T-helper 2 cell treated with Interferon-gamma antibody and Interleukin-4, amounts not matched to agents 100 ng/mL and 5 ng/mL, for 36 hours (primary cell): ENCODE results near the gene OGA. TPM values are rescaled to one million over a fixed set of nuclear protein-coding genes. Genes with fewer than 3 reads are reported as not detected.

Source experiments
- intact Hi-C: fragments of 100-400 bp; cut with micrococcal nuclease; formaldehyde crosslinking; loops from one replicate; pipeline ENCODE4 v1.15.1; 2023
- total RNA-seq: library from RNA; stranded (reverse); gene quantifications from 2 replicates; pipeline ENCODE4 v1.2.3, GENCODE V29; 2022

OGA gene
- total RNA-seq, 1 donor from 2014 or later, result 129 TPM

- intact Hi-C loops, result no loop called here
Observed at GRCh38 chr10:101778151-101778780, 40.0 kb downstream of the OGA start.

- intact Hi-C loops, result no loop called here
Observed at GRCh38 chr10:101777619-101778145, 40.6 kb downstream of the OGA start.

GRCh38 chr10:101776161-101776817 lies 42.0 kb downstream of the OGA start:
- intact Hi-C loops, result no loop called here

- intact Hi-C loops, result no loop called here
Observed at GRCh38 chr10:101775273-101776160, 42.7 kb downstream of the OGA start, which contains the start of gene FGF8. Gene FGF8, minus strand, starts transcription at chr10:101776114. Its CDS starts 214 bp downstream, at chr10:101775900.

- intact Hi-C loops, result no loop called here
Observed at GRCh38 chr10:101774589-101775272, 43.5 kb downstream of the OGA start.

GRCh38 chr10:101773923-101774588 lies 44.2 kb downstream of the OGA start:
- intact Hi-C loops, result no loop called here

GRCh38 chr10:101772895-101773761 lies 45.1 kb downstream of the OGA start:
- intact Hi-C loops, result no loop called here

GRCh38 chr10:101772017-101772894 lies 46.0 kb downstream of the OGA start:
- intact Hi-C loops, result no loop called here

- intact Hi-C loops, result no loop called here
Observed at GRCh38 chr10:101771380-101771779, 46.9 kb downstream of the OGA start.

- intact Hi-C loops, result no loop called here
Observed at GRCh38 chr10:101770331-101771215, 47.7 kb downstream of the OGA start.

GRCh38 chr10:101769541-101770180 lies 48.6 kb downstream of the OGA start:
- intact Hi-C loops, result no loop called here

- intact Hi-C loops, result no loop called here
Observed at GRCh38 chr10:101768791-101769170, 49.5 kb downstream of the OGA start.

- intact Hi-C loops, result no loop called here
Observed at GRCh38 chr10:101767966-101768790, 50.1 kb downstream of the OGA start.

- intact Hi-C loops, result no loop called here
Observed at GRCh38 chr10:101767600-101767945, 50.7 kb downstream of the OGA start.

GRCh38 chr10:101766753-101767599 lies 51.3 kb downstream of the OGA start:
- intact Hi-C loops, result no loop called here

GRCh38 chr10:101766306-101766705 lies 51.9 kb downstream of the OGA start:
- intact Hi-C loops, result no loop called here
